HepG2 (cell line): ENCODE data around the gene PPP1CA. TPM values are rescaled to one million over a fixed set of nuclear protein-coding genes. Genes with fewer than 3 reads are reported as not detected.

ENCODE experiments used
- ATAC-seq: fragments of 200-7000 bp; cut with Tn5 transposase; 3 replicates; pipeline ENCODE4 v1.9.1; 2020; ENCODE audit warnings: mild to moderate bottlenecking, moderate library complexity
- BruUV-seq: library from RNA; stranded (reverse); fragments of 400-500 nt; replicated peaks from 2 replicates; lab custom pipeline; 2021; lab: Mats Ljungman, UMichigan
- CTCF ChIA-PET: fragments of 300-600 bp; formaldehyde crosslinking; extraction: SDS; loops from one replicate; lab custom pipeline; 2021; ENCODE audit warnings: low total read pairs, inconsistent platforms, low intra/inter-chr PET ratio; lab: Yijun Ruan, JAX
- POLR2A ChIA-PET: fragments of 350-600 bp; sonication (Branson Sonifier 250); formaldehyde crosslinking; loops from one replicate; lab custom pipeline; 2020; ENCODE audit warnings: antibody characterized with exemption, inconsistent platforms; lab: Yijun Ruan, JAX
- DNase-seq: peaks from one replicate; pipeline ENCODE4 v3.0.0-alpha.2; 2015; ENCODE audit warnings: low spot score
- FAIRE-seq: peaks from 3 replicates; lab custom pipeline; 2011; peaks lifted over from hg19 to GRCh38; lab: Jason Lieb, UNC
- H2AFZ ChIP-seq: one replicate; pipeline ENCODE4 v1.6.1; 2011; ENCODE audit warnings: low read length, inconsistent platforms
- H3K27ac ChIP-seq: fragments of 300-600 bp; 3 replicates; pipeline ENCODE4 v1.8.0; 2011; ENCODE audit warnings: mixed run types, mild to moderate bottlenecking, mixed read lengths, low read length, inconsistent platforms; ENCODE audit not compliant: insufficient read depth; ENCODE audit errors: extremely low read length
- H3K27me3 ChIP-seq, 2 experiments: fragments of 200-600 bp in 1 of 2; 2 replicates in 1 of 2; 3 replicates in 1 of 2; pipeline versions ENCODE4 v1.6.0 to v1.8.0; 2011; ENCODE audit warnings: low read length in 2 of 2, mild to moderate bottlenecking in 2 of 2, moderate library complexity in 2 of 2, inconsistent platforms in 1 of 2; ENCODE audit not compliant: insufficient read depth in 2 of 2, control insufficient read depth in 1 of 2
- H3K36me3 ChIP-seq, 2 experiments: fragments of 200-600 bp in 1 of 2; replicated peaks in 1 of 2; 2 replicates in 1 of 2; 3 replicates in 1 of 2; pipeline versions ENCODE4 v1.5.1 to v1.8.0; 2011; ENCODE audit warnings: low read length in 2 of 2, inconsistent platforms in 1 of 2; ENCODE audit not compliant: insufficient read depth in 2 of 2, control insufficient read depth in 1 of 2
- H3K4me1 ChIP-seq: 2 replicates; pipeline ENCODE4 v1.5.1; 2012; ENCODE audit warnings: low read length, inconsistent platforms; ENCODE audit not compliant: insufficient read depth
- H3K4me2 ChIP-seq: 2 replicates; pipeline ENCODE4 v1.6.0; 2011; ENCODE audit warnings: low read depth, low read length, inconsistent platforms
- H3K4me3 ChIP-seq, 3 experiments: fragments of 200-600 bp in 1 of 3; sonication (generic), shearing (Covaris generic) in 1 of 3; replicated peaks in 1 of 3; 2 replicates each; pipeline ENCODE4 v1.5.1; 2011 to 2016; ENCODE audit warnings: low read length in 3 of 3, inconsistent platforms in 2 of 3, low read depth in 2 of 3, mild to moderate bottlenecking in 2 of 3, control low read depth in 1 of 3, mixed read lengths in 1 of 3; ENCODE audit not compliant: insufficient read depth in 1 of 3
- H3K79me2 ChIP-seq: one replicate; pipeline ENCODE4 v1.6.1; 2011; ENCODE audit warnings: low read length, inconsistent platforms; ENCODE audit not compliant: insufficient read depth
- H3K9ac ChIP-seq: 2 replicates; pipeline ENCODE4 v1.6.0; 2011; ENCODE audit warnings: mild to moderate bottlenecking, low read depth, low read length, inconsistent platforms; ENCODE audit not compliant: insufficient read depth
- H3K9me3 ChIP-seq: 2 replicates; pipeline ENCODE4 v1.5.1; 2012; ENCODE audit warnings: mild to moderate bottlenecking, low read length
- H4K20me1 ChIP-seq: 2 replicates; pipeline ENCODE4 v1.6.0; 2011; ENCODE audit warnings: inconsistent platforms, mild to moderate bottlenecking, low read length, moderate library complexity; ENCODE audit not compliant: insufficient read depth
- RAD21 ChIP-seq: fragments of 450-650 bp; formaldehyde crosslinking; IDR thresholded peaks from 2 replicates; pipeline ENCODE4 v1.5.0; 2020; ENCODE audit warnings: mild to moderate bottlenecking
- SMAD9 ChIP-seq: sonication (generic); formaldehyde crosslinking; IDR thresholded peaks from 2 replicates; pipeline ENCODE4 v1.5.1; 2020; ENCODE audit warnings: mild to moderate bottlenecking, missing genetic modification reagents
- ZNF256 ChIP-seq: sonication (generic); formaldehyde crosslinking; conservative IDR thresholded peaks from 2 replicates; pipeline ENCODE4 v1.4.0; 2020; ENCODE audit warnings: missing genetic modification reagents
- ZNF558 ChIP-seq: sonication (generic); formaldehyde crosslinking; IDR thresholded peaks from 2 replicates; pipeline ENCODE4 v1.9.0; 2022; ENCODE audit warnings: mild to moderate bottlenecking, missing genetic modification reagents, borderline replicate concordance
- ZNF615 ChIP-seq: sonication (generic); formaldehyde crosslinking; IDR thresholded peaks from 2 replicates; pipeline ENCODE4 v1.5.0; 2020; ENCODE audit warnings: mild to moderate bottlenecking, missing genetic modification reagents, borderline replicate concordance
- WGBS: methylation state at CpG from one replicate; pipeline ENCODE4 v1.1.6; 2017; ENCODE audit warnings: low lambda C conversion rate; 5-methylcytosine and 5-hydroxymethylcytosine counted together
- in situ Hi-C: cut with HindIII; loops from 2 replicates; pipeline ENCODE4 v1.10.0; 2017; ENCODE audit warnings: low pct_unique_long_range_greater_than_20kb; ENCODE audit not compliant: extremely low pct_ligation_motif_present
- intact Hi-C: fragments of 100-400 bp; cut with micrococcal nuclease; formaldehyde crosslinking; loops from one replicate; pipeline ENCODE4 v1.10.0; 2022; ENCODE audit not compliant: unreplicated experiment
- polyA plus RNA-seq, 8 experiments: library from polyadenylated mRNA; depleted of rRNA in 3 of 8; stranded (reverse) in 7 of 8; unstranded in 1 of 8; fragments of >200 nt; fragmentation: Illumina TruSeq in 4 of 8; extraction: Trizol in 4 of 8; gene quantifications; 2 replicates each; pipeline versions ENCODE4 v1.2.1 to v1.2.3, GENCODE V29; 2011 to 2016; ENCODE audit warnings: low read depth in 4 of 8, missing spikeins in 1 of 8, mixed read lengths in 1 of 8; ENCODE audit not compliant: insufficient read depth in 1 of 8
- total RNA-seq, 5 experiments: library from RNA; depleted of rRNA; stranded (reverse); fragments of >200 nt; fragmentation: Illumina TruSeq; extraction: Trizol; gene quantifications; 2 replicates each; pipeline ENCODE4 v1.2.3, GENCODE V29; 2016; ENCODE audit warnings: low read depth in 1 of 5
- TF ChIP-seq, protein P1 (sequence below): sonication (generic); formaldehyde crosslinking; IDR thresholded peaks from 2 replicates; pipeline ENCODE4 v1.4.0; 2020; ENCODE audit warnings: missing genetic modification reagents, low read depth, mild to moderate bottlenecking, borderline replicate concordance

PPP1CA gene
- total and polyA plus RNA-seq, 2 of the 13 experiments (the other 11 are each of a cell fraction or from before 2014, with no cell fraction given) = 149 to 170 TPM

DNA sequence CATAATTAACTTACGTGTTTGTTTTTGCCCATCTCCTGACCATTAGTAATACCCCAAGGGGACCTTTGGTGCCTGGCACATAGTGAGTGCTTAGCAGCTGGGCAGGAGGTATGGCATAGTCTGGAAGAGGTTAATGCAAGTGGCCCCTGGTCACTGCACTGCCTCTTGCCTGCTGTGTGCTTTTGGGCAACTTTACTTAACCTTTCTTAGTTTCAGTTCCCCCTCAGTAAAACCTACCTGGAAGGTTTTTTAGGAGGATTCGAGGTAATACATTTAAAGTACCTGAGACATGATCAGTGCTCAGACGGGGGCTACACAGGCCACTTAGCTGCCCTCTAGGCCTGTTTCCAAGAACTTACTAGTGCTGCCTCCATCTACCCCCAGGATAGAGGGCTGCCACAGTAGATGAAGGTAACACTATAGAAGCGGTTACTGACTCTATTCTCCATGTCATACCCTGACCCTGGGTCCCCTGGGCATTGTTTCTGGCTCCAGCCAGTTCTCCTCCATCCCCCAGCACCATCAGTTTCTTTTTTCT is 51.7 kb downstream of the PPP1CA start:
- no peaks in the 10 kb centered on the region for H3K79me2 ChIP-seq
- no peak for DNase-seq
- CTCF ChIA-PET = interaction anchor here (2.6 kb wide), 1 partner anchor 32 kb away, joined by 25 read pairs; no protein-coding TSS in a partner anchor
- in situ Hi-C loops (loop anchor here (5.0 kb wide), 1 partner anchor 37 kb away; no protein-coding TSS in a partner anchor), intact Hi-C loops (no loop called here)
- no peak overlapping the region for H3K9ac ChIP-seq
- no peak for FAIRE-seq
- H3K27me3 ChIP-seq = no peaks in the 10 kb centered on the region
- TF ChIP-seq SMAD9 (CRISPR knock-in tag) (no peak), RAD21 (no peak), ZNF558 (CRISPR knock-in tag) (no peak)
- H3K36me3 ChIP-seq = no peaks in the 10 kb centered on the region
- H3K9me3 ChIP-seq = no peaks in the 10 kb centered on the region
- no peak for ATAC-seq
- peaks cover 36% of the 10 kb centered on the region for H3K4me1 ChIP-seq
- H2AFZ ChIP-seq = no peak overlapping the region
- no peak overlapping the region for H3K4me2 ChIP-seq
- POLR2A ChIA-PET = interaction anchor here (9.7 kb wide), 1 partner anchor 28 kb away, joined by 365 read pairs; the partner anchor contains the start of gene CLCF1
- 77% methylated on average over 4 of the region's 4 CpGs for WGBS
- no peak overlapping the region for H3K4me3 ChIP-seq
- no peak overlapping the region for H3K27ac ChIP-seq
- no TSS peak for BruUV-seq
- no peaks in the 10 kb centered on the region for H4K20me1 ChIP-seq

DNA sequence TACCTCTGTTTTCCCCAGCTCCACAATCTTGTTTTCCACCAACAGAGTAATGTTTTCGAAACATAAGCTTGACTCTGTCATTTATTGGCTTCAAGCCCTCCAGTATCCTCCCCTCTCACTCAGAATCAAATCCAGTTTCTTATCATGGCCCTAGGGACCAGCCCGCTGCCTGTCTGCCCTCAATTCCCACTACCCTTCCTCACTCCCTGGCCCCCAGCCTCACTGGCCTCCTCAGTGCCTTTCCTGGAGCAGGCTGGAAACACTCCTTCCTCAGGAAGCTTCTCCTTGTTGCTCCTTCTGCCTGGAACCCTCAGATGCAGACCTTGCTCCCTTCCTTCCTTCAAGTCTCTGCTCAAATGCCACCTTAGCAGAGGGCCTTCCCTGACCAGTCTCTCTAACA is 52.2 kb downstream of the PPP1CA start:
- H3K36me3 ChIP-seq = no peaks in the 10 kb centered on the region
- H3K27me3 ChIP-seq = no peaks in the 10 kb centered on the region
- peaks cover 32% of the 10 kb centered on the region for H3K4me1 ChIP-seq
- no peak overlapping the region for H3K27ac ChIP-seq
- in situ Hi-C loops = no loop called here
- H3K9ac ChIP-seq = no peak overlapping the region
- no peak overlapping the region for H3K4me2 ChIP-seq
- H4K20me1 ChIP-seq = no peaks in the 10 kb centered on the region
- POLR2A ChIA-PET = interaction anchor here (9.7 kb wide), 1 partner anchor 29 kb away, joined by 365 read pairs; the partner anchor contains the start of gene CLCF1
- no peak for DNase-seq
- WGBS = 81% methylated on average over 2 of the region's 2 CpGs
- FAIRE-seq = no peak
- no peak for ATAC-seq
- TF ChIP-seq, protein P1, sequence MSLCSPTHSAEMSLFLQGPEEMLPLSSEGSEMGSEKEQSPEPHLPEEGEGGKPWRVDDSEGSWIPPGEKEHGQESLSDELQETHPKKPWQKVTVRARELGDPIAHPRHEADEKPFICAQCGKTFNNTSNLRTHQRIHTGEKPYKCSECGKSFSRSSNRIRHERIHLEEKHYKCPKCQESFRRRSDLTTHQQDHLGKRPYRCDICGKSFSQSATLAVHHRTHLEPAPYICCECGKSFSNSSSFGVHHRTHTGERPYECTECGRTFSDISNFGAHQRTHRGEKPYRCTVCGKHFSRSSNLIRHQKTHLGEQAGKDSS (CRISPR knock-in tag) = no peak
- no peak for TF ChIP-seq ZNF615 (CRISPR knock-in tag)
- TF ChIP-seq ZNF256 (CRISPR knock-in tag) = no peak
- no peaks in the 10 kb centered on the region for H3K9me3 ChIP-seq
- no TSS peak for BruUV-seq
- CTCF ChIA-PET = interaction anchor here (2.6 kb wide), 1 partner anchor 33 kb away, joined by 25 read pairs; no protein-coding TSS in a partner anchor
- intact Hi-C loops = no loop called here
- no peak overlapping the region for H2AFZ ChIP-seq
- H3K79me2 ChIP-seq = no peaks in the 10 kb centered on the region
- no peak overlapping the region for H3K4me3 ChIP-seq
